ENCODE data around the gene MINDY4. TPM values are rescaled to one million over a fixed set of nuclear protein-coding genes. Genes with fewer than 3 reads are reported as not detected.
A peak's percentile ranks its signal among the peaks of the same experiment; 100 is the strongest.

The MINDY4 gene
- total RNA-seq, 6 experiments from 2014 or later, result 1.2 to 3.2 (median 2.3) TPM

DNA sequence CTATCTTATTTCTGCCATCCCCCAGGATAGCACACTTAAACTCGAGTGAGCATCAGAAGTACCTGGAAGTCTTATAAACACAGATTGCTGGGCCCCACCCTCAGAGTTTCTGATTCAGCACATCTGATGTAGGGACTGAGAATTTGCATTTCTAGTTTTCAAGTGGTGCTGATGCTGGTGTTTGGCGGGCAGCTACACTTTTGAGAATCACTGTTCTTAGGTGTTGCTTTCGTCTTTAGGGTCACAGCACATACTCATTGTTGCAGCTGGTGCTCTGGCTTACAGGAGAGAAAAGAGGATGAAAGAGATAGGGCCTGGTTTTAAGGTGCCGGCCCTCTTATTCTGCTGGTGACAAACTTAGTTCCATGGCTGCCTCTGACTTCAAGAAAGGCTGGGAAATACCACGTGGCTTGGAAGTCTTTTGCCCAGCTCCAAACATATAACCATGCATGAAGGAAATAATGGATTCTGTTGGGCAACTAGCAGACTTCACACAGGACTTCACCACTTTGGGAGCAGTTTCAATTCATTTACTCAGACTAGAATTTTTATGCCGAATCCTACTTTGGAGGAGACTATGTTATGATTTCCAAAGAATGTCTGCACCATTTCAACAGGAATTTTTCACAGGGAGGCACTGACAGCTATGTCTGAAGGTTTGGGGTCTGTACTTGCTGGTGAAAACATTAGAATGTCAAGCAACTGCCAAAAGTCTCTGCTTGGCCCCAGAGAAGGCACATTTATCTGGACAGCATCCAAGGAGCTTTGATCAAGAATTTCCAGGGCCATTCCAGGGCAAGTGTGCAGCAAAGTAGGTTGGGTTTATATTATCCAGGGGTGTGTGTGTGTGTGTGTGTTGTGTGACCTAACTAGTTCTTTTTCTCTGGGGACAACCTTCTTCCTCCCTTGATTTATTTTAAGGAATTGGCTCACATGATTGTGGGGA is 6.9 kb upstream of the MINDY4 start:
- no peak overlapping the region for H3K27ac ChIP-seq
- TF ChIP-seq CTCF (IDR thresholded peaks at IDR 0.05) (no peak), POLR2A (IDR thresholded peaks at IDR 0.05) (no peak)
- intact Hi-C loops (cut with DNase I), result no loop called here
- no peaks in the 10 kb centered on the region for H3K36me3 ChIP-seq
- DNase-seq (no peak), ATAC-seq (peak in 3 of 4 donors; percentile 15 to 36 (median 31))
- no peaks in the 10 kb centered on the region for H3K4me1 ChIP-seq
- H3K4me3 ChIP-seq, result no peak overlapping the region
- no peaks in the 10 kb centered on the region for H3K27me3 ChIP-seq
- H3K9me3 ChIP-seq, result no peaks in the 10 kb centered on the region
- WGBS (ENCODE audit: insufficient coverage, low coverage, low lambda C conversion rate, missing lambda C conversion rate), result 82% methylated on average over 4 of the region's 6 CpGs

- DNase-seq (no peak), ATAC-seq (no peak)
- H3K4me3 ChIP-seq, result no peak overlapping the region
- H3K36me3 ChIP-seq, result no peaks in the 10 kb centered on the region
- H3K9me3 ChIP-seq, result no peaks in the 10 kb centered on the region
- intact Hi-C loops (cut with DNase I), result no loop called here
- no peak overlapping the region for H3K27ac ChIP-seq
- H3K27me3 ChIP-seq, result no peaks in the 10 kb centered on the region
- 100% methylated on average over 2 of the region's 2 CpGs for WGBS (ENCODE audit: insufficient coverage, low coverage, low lambda C conversion rate, missing lambda C conversion rate)
- TF ChIP-seq POLR2A (IDR thresholded peaks at IDR 0.05) (no peak), CTCF (IDR thresholded peaks at IDR 0.05) (no peak)
- no peaks in the 10 kb centered on the region for H3K4me1 ChIP-seq
Observed at GRCh38 chr7:30765408-30765807, 5.8 kb upstream of the MINDY4 start.

GRCh38 chr7:30770845-30771173 is 408 bp upstream of the MINDY4 start:
- peak in 2 of 4 donors; percentile 4 to 12 for ATAC-seq

DNA sequence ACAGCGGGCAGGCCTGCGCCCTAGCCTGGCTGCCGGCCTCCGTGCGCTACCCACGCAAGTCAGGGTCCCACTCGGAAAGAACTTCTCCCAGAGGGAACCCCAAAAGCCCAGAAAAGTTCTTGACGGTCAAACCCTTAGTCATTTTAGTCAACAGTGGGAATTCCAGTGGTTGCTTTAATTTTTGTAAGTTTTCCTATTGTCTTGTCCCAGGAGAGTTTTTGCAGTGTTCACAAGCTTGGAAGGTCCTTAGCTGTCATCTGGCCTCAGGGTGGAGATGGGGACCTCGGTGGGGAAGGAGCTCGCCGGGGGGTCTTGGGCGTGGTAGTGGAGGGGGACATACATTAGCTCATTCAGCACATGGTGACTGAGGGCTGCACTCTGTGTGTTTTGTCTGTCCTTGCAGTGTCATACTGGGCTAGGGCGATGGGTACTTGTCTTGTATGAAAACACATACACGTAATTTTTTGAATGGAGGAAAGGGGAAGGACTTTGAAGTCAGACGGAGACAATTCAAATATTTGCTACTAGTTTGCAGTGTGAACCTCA is 736 bp downstream of the MINDY4 start:
- no peak for DNase-seq
- intact Hi-C loops (cut with DNase I), result no loop called here
- Histone ChIP-seq H3K27me3 (no peaks in the 10 kb centered on the region), H3K9me3 (no peaks in the 10 kb centered on the region), H3K36me3 (no peaks in the 10 kb centered on the region), H3K27ac (peak overlapping the region; percentile 54 to 80 (median 74)), H3K4me1 (peaks cover 0 to 6% (median 0%) of the 10 kb centered on the region in 4 donors), H3K4me3 (peak overlapping the region; percentile 82 to 89 (median 86))
- 7% methylated on average over 10 of the region's 15 CpGs for WGBS (ENCODE audit: insufficient coverage, low coverage, low lambda C conversion rate, missing lambda C conversion rate)
- TF ChIP-seq POLR2A (IDR thresholded peaks at IDR 0.05) (no peak), CTCF (IDR thresholded peaks at IDR 0.05) (no peak)
- ATAC-seq, result peak in 3 of 4 donors; percentile 2 to 7 (median 5)

More at GRCh38 chr7:30770845-30771173, 408 bp upstream of the MINDY4 start:
- Histone ChIP-seq H3K4me1 (peaks cover 0 to 6% (median 0%) of the 10 kb centered on the region in 4 donors), H3K36me3 (no peaks in the 10 kb centered on the region), H3K9me3 (no peaks in the 10 kb centered on the region), H3K27ac (peak overlapping the region; percentile 54 to 80 (median 74)), H3K4me3 (peak overlapping the region; percentile 82 to 89 (median 86)), H3K27me3 (no peaks in the 10 kb centered on the region)
- WGBS (ENCODE audit: insufficient coverage, low coverage, low lambda C conversion rate, missing lambda C conversion rate), result 48% methylated on average over 3 of the region's 9 CpGs
- DNase-seq, result no peak
- TF ChIP-seq POLR2A (IDR thresholded peaks at IDR 0.05) (no peak), CTCF (IDR thresholded peaks at IDR 0.05) (no peak)
- intact Hi-C loops (cut with DNase I), result no loop called here

All from right lobe of liver (tissue), 6 donors.